HepG2 (cell line): ENCODE results near the gene OTOP3. TPM values are rescaled to one million over a fixed set of nuclear protein-coding genes. Genes with fewer than 3 reads are reported as not detected.
A peak's percentile ranks its signal among the peaks of the same experiment; 100 is the strongest.

Source experiments
- DRAP1 ChIP-seq: IDR thresholded peaks from 2 replicates; pipeline ENCODE4 v1.6.1; 2016; ENCODE audit warnings: missing genetic modification reagents, missing compliant biosample characterization
- EHMT2 ChIP-seq: fragments of 200-600 bp; sonication (generic); IDR thresholded peaks from 2 replicates; pipeline ENCODE4 v1.7.0; 2017; ENCODE audit warnings: antibody characterized with exemption, low read depth, low read length, borderline replicate concordance
- GABPA ChIP-seq, 2 experiments: IDR thresholded peaks; 2 replicates each; pipeline ENCODE4 v1.6.1; 2011 to 2016; ENCODE audit warnings: low read depth in 2 of 2, low read length in 1 of 2, missing biosample characterization in 1 of 2, missing genetic modification characterization in 1 of 2
- KDM4B ChIP-seq: sonication (generic); formaldehyde crosslinking; IDR thresholded peaks from 2 replicates; pipeline ENCODE4 v1.4.0; 2020; ENCODE audit warnings: missing genetic modification reagents
- KLF13 ChIP-seq: sonication (generic); formaldehyde crosslinking; IDR thresholded peaks from 2 replicates; pipeline ENCODE4 v1.4.0; 2020; ENCODE audit warnings: mild to moderate bottlenecking, missing genetic modification reagents
- NR1H2 ChIP-seq: sonication (generic); formaldehyde crosslinking; IDR thresholded peaks from 2 replicates; pipeline ENCODE4 v1.8.1; 2022; ENCODE audit warnings: low read depth, missing genetic modification reagents, borderline replicate concordance
- NR2F2 ChIP-seq: IDR thresholded peaks from 2 replicates; pipeline ENCODE4 v1.6.1; 2012; ENCODE audit warnings: low read depth, inconsistent platforms, borderline replicate concordance
- PAXIP1 ChIP-seq: sonication (generic); formaldehyde crosslinking; conservative IDR thresholded peaks from 2 replicates; pipeline ENCODE4 v1.4.0; 2020; ENCODE audit warnings: mild to moderate bottlenecking, missing genetic modification reagents, moderate library complexity
- PRPF4 ChIP-seq: fragments of 200-400 bp; formaldehyde crosslinking; IDR thresholded peaks from 2 replicates; pipeline ENCODE4 v1.6.1; 2016; ENCODE audit warnings: low read length, low read depth; ENCODE audit not compliant: poor library complexity, severe bottlenecking
- STAT6 ChIP-seq: sonication (generic); formaldehyde crosslinking; IDR thresholded peaks from 2 replicates; pipeline ENCODE4 v1.4.0; 2020; ENCODE audit warnings: missing genetic modification reagents, mild to moderate bottlenecking, borderline replicate concordance
- YY1 ChIP-seq: IDR thresholded peaks from 2 replicates; pipeline ENCODE4 v1.6.1; 2011; ENCODE audit warnings: low read length, low read depth, moderate library complexity, mild to moderate bottlenecking; ENCODE audit not compliant: insufficient read depth, insufficient replicate concordance
- ZHX1 ChIP-seq: sonication (generic); formaldehyde crosslinking; IDR thresholded peaks from 2 replicates; pipeline ENCODE4 v1.8.1; 2022; ENCODE audit warnings: low read depth, mild to moderate bottlenecking, missing genetic modification reagents
- ZNF101 ChIP-seq: sonication (generic); formaldehyde crosslinking; IDR thresholded peaks from 2 replicates; pipeline ENCODE4 v1.4.0; 2020; ENCODE audit warnings: mild to moderate bottlenecking, low read depth, missing genetic modification reagents, borderline replicate concordance
- ZNF143 ChIP-seq: sonication (generic); formaldehyde crosslinking; IDR thresholded peaks from 2 replicates; pipeline ENCODE4 v1.4.0; 2020; ENCODE audit warnings: missing genetic modification reagents
- ZNF205 ChIP-seq: IDR thresholded peaks from 2 replicates; pipeline ENCODE4 v1.6.1; 2018; ENCODE audit warnings: missing biosample characterization, missing genetic modification reagents
- ZNF33B ChIP-seq: sonication (generic); formaldehyde crosslinking; IDR thresholded peaks from 2 replicates; pipeline ENCODE4 v1.5.1; 2020; ENCODE audit warnings: mild to moderate bottlenecking, missing genetic modification reagents
- ZNF7 ChIP-seq: IDR thresholded peaks from 2 replicates; pipeline ENCODE4 v1.6.1; 2016; ENCODE audit warnings: missing biosample characterization, missing genetic modification reagents
- ZNF768 ChIP-seq: sonication (generic); formaldehyde crosslinking; IDR thresholded peaks from 2 replicates; pipeline ENCODE4 v1.4.0; 2020; ENCODE audit warnings: missing genetic modification reagents
- polyA plus RNA-seq, 8 experiments: library from polyadenylated mRNA; depleted of rRNA in 3 of 8; stranded (reverse) in 7 of 8; unstranded in 1 of 8; fragments of >200 nt; fragmentation: Illumina TruSeq in 4 of 8; extraction: Trizol in 4 of 8; gene quantifications; 2 replicates each; pipeline versions ENCODE4 v1.2.1 to v1.2.3, GENCODE V29; 2011 to 2016; ENCODE audit warnings: low read depth in 4 of 8, missing spikeins in 1 of 8, mixed read lengths in 1 of 8; ENCODE audit not compliant: insufficient read depth in 1 of 8
- total RNA-seq, 5 experiments: library from RNA; depleted of rRNA; stranded (reverse); fragments of >200 nt; fragmentation: Illumina TruSeq; extraction: Trizol; gene quantifications; 2 replicates each; pipeline ENCODE4 v1.2.3, GENCODE V29; 2016; ENCODE audit warnings: low read depth in 1 of 5

The OTOP3 gene
- total and polyA plus RNA-seq, 2 of the 13 experiments (the other 11 are each of a cell fraction or from before 2014, with no cell fraction given) = not detected

GRCh38 chr17:74981979-74982662 lies 46.4 kb downstream of the OTOP3 start (continued):
- TF ChIP-seq ZHX1 (CRISPR knock-in tag) = peak; percentile 91
- TF ChIP-seq STAT6 (CRISPR knock-in tag) = peak; percentile 87; the same call in 1 of the 2 replicates
- TF ChIP-seq KDM4B = no peak
- TF ChIP-seq ZNF7 = no peak
- peak; percentile 74 for TF ChIP-seq GABPA (IDR thresholded peaks at IDR 0.05; ENCODE audit: low read depth, low read length)
- TF ChIP-seq GABPA (CRISPR knock-in tag; IDR thresholded peaks at IDR 0.05; ENCODE audit: low read depth) = peak; percentile 81
- TF ChIP-seq PAXIP1 (CRISPR knock-in tag) = peak; percentile 72
- TF ChIP-seq ZNF101 (CRISPR knock-in tag) = peak; percentile 80; the same call in 1 of the 2 replicates
- peak; percentile 76 for TF ChIP-seq YY1
- no peak for TF ChIP-seq EHMT2
- peak; percentile 24; the same call in 1 of the 2 replicates for TF ChIP-seq ZNF143 (CRISPR knock-in tag)
- TF ChIP-seq ZNF33B (CRISPR knock-in tag) = peak; percentile 91; the same call in 1 of the 2 replicates
- TF ChIP-seq ZNF205 (CRISPR knock-in tag) = peak; percentile 75
- peak; percentile 74 for TF ChIP-seq ZNF768 (CRISPR knock-in tag)
- no peak for TF ChIP-seq PRPF4
- 0 out of 2 replicates have a peak, but pooled peaks have one; percentile 16 for TF ChIP-seq NR1H2 (CRISPR knock-in tag)
- TF ChIP-seq KLF13 (CRISPR knock-in tag) = peak; percentile 35; the same call in 1 of the 2 replicates
- TF ChIP-seq DRAP1 (CRISPR knock-in tag) = peak; percentile 82
- peak; percentile 38; the same call in 1 of the 2 replicates for TF ChIP-seq NR2F2
